ENCODE measurements around the gene NEU3. TPM values are rescaled to one million over a fixed set of nuclear protein-coding genes. Genes with fewer than 3 reads are reported as not detected.

Gene NEU3
- total RNA-seq, 1 experiment from 2014 or later: 10.0 TPM

GRCh38 chr11:74980634-74981033, 8.1 kb upstream of the NEU3 start:
- H3K27ac Mint-ChIP-seq (ENCODE audit: low read depth, unreplicated experiment): no peak overlapping the region
- H3K27me3 Mint-ChIP-seq (ENCODE audit: insufficient read depth, unreplicated experiment): no peaks in the 10 kb centered on the region
- no peak for DNase-seq (ENCODE audit: unreplicated experiment)
- H3K4me1 Mint-ChIP-seq (ENCODE audit: insufficient read depth, unreplicated experiment): no peaks in the 10 kb centered on the region
- intact Hi-C loops (cut with micrococcal nuclease): no loop called here
- no peaks in the 10 kb centered on the region for H3K9me3 Mint-ChIP-seq (ENCODE audit: unreplicated experiment)
- no peak overlapping the region for H3K4me3 Mint-ChIP-seq (ENCODE audit: unreplicated experiment)
- ChIA-PET POLR2A (no interaction called here), CTCF (no interaction called here)
- BruUV-seq (replicated peaks): no TSS peak
- TF ChIP-seq CTCF (IDR thresholded peaks at IDR 0.05; ENCODE audit: unreplicated experiment): no peak
- peaks cover 46% of the 10 kb centered on the region for H3K36me3 Mint-ChIP-seq (ENCODE audit: insufficient read depth, unreplicated experiment)

GRCh38 chr11:74981888-74982287, 6.8 kb upstream of the NEU3 start:
- intact Hi-C loops (cut with micrococcal nuclease): no loop called here
- ChIA-PET POLR2A (interaction anchor here (1.2 kb wide), 1 partner anchor 10 kb away, joined by 3 read pairs; no protein-coding TSS in a partner anchor), CTCF (interaction anchor here (0.6 kb wide), 2 partner anchors 47 to 57 kb away, joined by 3 to 4 read pairs; no protein-coding TSS in a partner anchor)
- TF ChIP-seq CTCF (IDR thresholded peaks at IDR 0.05; ENCODE audit: unreplicated experiment): no peak
- BruUV-seq (replicated peaks): no TSS peak
- H3K36me3 Mint-ChIP-seq (ENCODE audit: insufficient read depth, unreplicated experiment): peaks cover 33% of the 10 kb centered on the region
- H3K4me3 Mint-ChIP-seq (ENCODE audit: unreplicated experiment): no peak overlapping the region
- no peak overlapping the region for H3K27ac Mint-ChIP-seq (ENCODE audit: low read depth, unreplicated experiment)
- DNase-seq (ENCODE audit: unreplicated experiment): no peak
- no peaks in the 10 kb centered on the region for H3K9me3 Mint-ChIP-seq (ENCODE audit: unreplicated experiment)
- no peaks in the 10 kb centered on the region for H3K4me1 Mint-ChIP-seq (ENCODE audit: insufficient read depth, unreplicated experiment)
- no peaks in the 10 kb centered on the region for H3K27me3 Mint-ChIP-seq (ENCODE audit: insufficient read depth, unreplicated experiment)

DNA sequence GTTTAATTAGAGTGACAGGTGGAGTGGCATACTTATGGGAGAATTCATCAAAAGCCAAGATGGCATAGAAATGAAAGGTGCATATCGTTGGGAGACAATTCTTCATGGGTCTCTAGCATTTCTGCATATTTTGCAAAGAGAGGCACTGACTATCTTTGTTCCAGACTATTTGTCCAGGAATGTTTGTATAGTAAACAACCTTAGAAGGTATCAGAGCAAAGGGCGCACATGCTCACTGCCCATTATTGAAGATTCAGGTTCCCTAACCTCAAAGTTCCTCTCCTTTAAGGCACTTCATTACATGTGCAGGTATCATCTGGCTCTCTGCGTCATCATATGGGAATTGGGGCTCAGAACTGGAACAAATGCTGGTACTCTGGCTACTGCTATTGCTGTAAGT, 4.7 kb upstream of the NEU3 start:
- H3K36me3 Mint-ChIP-seq (ENCODE audit: insufficient read depth, unreplicated experiment): peaks cover 19% of the 10 kb centered on the region
- CTCF ChIA-PET: no interaction called here
- H3K9me3 Mint-ChIP-seq (ENCODE audit: unreplicated experiment): no peaks in the 10 kb centered on the region
- no peak overlapping the region for H3K4me3 Mint-ChIP-seq (ENCODE audit: unreplicated experiment)
- DNase-seq (ENCODE audit: unreplicated experiment): no peak
- H3K27ac Mint-ChIP-seq (ENCODE audit: low read depth, unreplicated experiment): no peak overlapping the region
- TF ChIP-seq CTCF (IDR thresholded peaks at IDR 0.05; ENCODE audit: unreplicated experiment): no peak
- intact Hi-C loops (cut with micrococcal nuclease): no loop called here
- H3K27me3 Mint-ChIP-seq (ENCODE audit: insufficient read depth, unreplicated experiment): no peaks in the 10 kb centered on the region
- no peaks in the 10 kb centered on the region for H3K4me1 Mint-ChIP-seq (ENCODE audit: insufficient read depth, unreplicated experiment)
- POLR2A ChIA-PET: no interaction called here
- BruUV-seq (replicated peaks): no TSS peak

- Mint-ChIP-seq H3K4me1 (ENCODE audit: insufficient read depth, unreplicated experiment) (peaks cover 6% of the 10 kb centered on the region), H3K27me3 (ENCODE audit: insufficient read depth, unreplicated experiment) (no peaks in the 10 kb centered on the region), H3K27ac (ENCODE audit: low read depth, unreplicated experiment) (no peak overlapping the region), H3K9me3 (ENCODE audit: unreplicated experiment) (no peaks in the 10 kb centered on the region), H3K4me3 (ENCODE audit: unreplicated experiment) (no peak overlapping the region), H3K36me3 (ENCODE audit: insufficient read depth, unreplicated experiment) (peaks cover 13% of the 10 kb centered on the region)
- intact Hi-C loops (cut with micrococcal nuclease): loop anchor here (5.0 kb wide), 1 partner anchor 37 kb away; the partner anchor contains the start of genes SPCS2 and XRRA1
- no peak for TF ChIP-seq CTCF (IDR thresholded peaks at IDR 0.05; ENCODE audit: unreplicated experiment)
- DNase-seq (ENCODE audit: unreplicated experiment): no peak
- POLR2A ChIA-PET: interaction anchor here (0.6 to 1.1 kb wide), 3 partner anchors 16 to 26 kb away, joined by 3 to 5 read pairs (median 3); no protein-coding TSS in a partner anchor
- BruUV-seq (replicated peaks): no TSS peak
- CTCF ChIA-PET: interaction anchor here (1.2 kb wide), 1 partner anchor 54 kb away, joined by 3 read pairs; no protein-coding TSS in a partner anchor
These were observed 4.0 kb upstream of the NEU3 start for GRCh38 chr11:74984730-74985129.

Data from MCF 10A (cell line).